ENCODE measurements around the gene REEP2. TPM values are rescaled to one million over a fixed set of nuclear protein-coding genes. Genes with fewer than 3 reads are reported as not detected.

Gene REEP2
- total RNA-seq, 4 donors from 2014 or later = 0.77 to 14.1 (median 5.0) TPM

- TF ChIP-seq, protein P1, sequence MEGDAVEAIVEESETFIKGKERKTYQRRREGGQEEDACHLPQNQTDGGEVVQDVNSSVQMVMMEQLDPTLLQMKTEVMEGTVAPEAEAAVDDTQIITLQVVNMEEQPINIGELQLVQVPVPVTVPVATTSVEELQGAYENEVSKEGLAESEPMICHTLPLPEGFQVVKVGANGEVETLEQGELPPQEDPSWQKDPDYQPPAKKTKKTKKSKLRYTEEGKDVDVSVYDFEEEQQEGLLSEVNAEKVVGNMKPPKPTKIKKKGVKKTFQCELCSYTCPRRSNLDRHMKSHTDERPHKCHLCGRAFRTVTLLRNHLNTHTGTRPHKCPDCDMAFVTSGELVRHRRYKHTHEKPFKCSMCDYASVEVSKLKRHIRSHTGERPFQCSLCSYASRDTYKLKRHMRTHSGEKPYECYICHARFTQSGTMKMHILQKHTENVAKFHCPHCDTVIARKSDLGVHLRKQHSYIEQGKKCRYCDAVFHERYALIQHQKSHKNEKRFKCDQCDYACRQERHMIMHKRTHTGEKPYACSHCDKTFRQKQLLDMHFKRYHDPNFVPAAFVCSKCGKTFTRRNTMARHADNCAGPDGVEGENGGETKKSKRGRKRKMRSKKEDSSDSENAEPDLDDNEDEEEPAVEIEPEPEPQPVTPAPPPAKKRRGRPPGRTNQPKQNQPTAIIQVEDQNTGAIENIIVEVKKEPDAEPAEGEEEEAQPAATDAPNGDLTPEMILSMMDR (IDR thresholded peaks at IDR 0.05) = no peak
- no peak for TF ChIP-seq POLR2A (IDR thresholded peaks at IDR 0.05)
- Histone ChIP-seq H3K27me3 (no peaks in the 10 kb centered on the region), H3K4me1 (no peaks in the 10 kb centered on the region), H3K9me3 (no peaks in the 10 kb centered on the region), H3K4me3 (no peak overlapping the region), H3K36me3 (no peaks in the 10 kb centered on the region), H3K27ac (no peak overlapping the region)
- DNase-seq = no peak
- intact Hi-C loops (cut with DNase I; ENCODE audit: low total_unique reads) = no loop called here
Measured at GRCh38 chr5:138454121-138454520, 15.3 kb downstream of the REEP2 start.

DNA sequence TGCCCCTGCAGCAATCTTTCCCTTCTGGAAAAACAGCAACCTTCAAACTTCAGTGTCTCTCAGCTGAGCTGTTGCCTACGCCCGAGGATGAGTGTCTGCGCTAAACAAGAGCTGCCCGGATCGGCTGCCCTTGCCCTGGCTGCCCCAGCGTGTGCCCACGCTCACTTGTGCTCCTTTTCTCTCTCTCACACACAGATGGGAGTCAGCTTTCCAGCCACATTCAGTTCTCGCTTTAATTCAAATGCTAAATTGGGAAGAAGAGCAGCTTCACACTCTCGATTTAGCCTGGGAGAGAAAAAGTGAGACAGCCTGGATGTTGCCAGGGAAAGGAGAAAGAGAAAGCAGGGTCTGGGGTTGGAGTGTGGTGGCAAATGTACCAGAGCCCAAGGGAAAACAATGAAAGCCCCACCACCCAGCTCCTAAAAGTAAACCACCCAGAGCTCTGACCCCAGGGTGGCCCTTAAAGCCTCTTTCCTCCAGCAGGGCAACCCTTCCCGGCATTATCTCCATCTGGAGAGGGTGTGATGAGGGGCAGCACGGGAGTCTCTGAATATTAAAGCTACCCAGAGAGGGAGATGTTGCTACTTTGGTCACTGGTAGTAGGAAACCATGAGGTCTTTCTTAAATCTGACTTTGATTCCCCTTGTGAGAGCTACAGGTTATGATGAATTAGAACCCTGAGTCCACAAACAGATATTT is 16.5 kb downstream of the REEP2 start:
- no peaks in the 10 kb centered on the region for H3K36me3 ChIP-seq
- H3K4me3 ChIP-seq = no peak overlapping the region
- no peak for TF ChIP-seq POLR2A (IDR thresholded peaks at IDR 0.05)
- TF ChIP-seq, protein P1 (IDR thresholded peaks at IDR 0.05) = no peak
- H3K27me3 ChIP-seq = no peaks in the 10 kb centered on the region
- H3K9me3 ChIP-seq = no peaks in the 10 kb centered on the region
- H3K27ac ChIP-seq = no peak overlapping the region
- intact Hi-C loops (cut with DNase I; ENCODE audit: low total_unique reads) = no loop called here
- DNase-seq = no peak
- no peaks in the 10 kb centered on the region for H3K4me1 ChIP-seq

GRCh38 chr5:138457531-138458275 is 18.8 kb downstream of the REEP2 start:
- Histone ChIP-seq H3K4me1 (no peaks in the 10 kb centered on the region), H3K36me3 (no peaks in the 10 kb centered on the region), H3K27me3 (no peaks in the 10 kb centered on the region), H3K27ac (no peak overlapping the region), H3K9me3 (no peaks in the 10 kb centered on the region), H3K4me3 (no peak overlapping the region)
- TF ChIP-seq, protein P1 (IDR thresholded peaks at IDR 0.05) = no peak
- TF ChIP-seq POLR2A (IDR thresholded peaks at IDR 0.05) = no peak
- intact Hi-C loops (cut with DNase I; ENCODE audit: low total_unique reads) = no loop called here
- DNase-seq = no peak

GRCh38 chr5:138458384-138458783 is 19.5 kb downstream of the REEP2 start:
- no peak overlapping the region for H3K4me3 ChIP-seq

More at GRCh38 chr5:138458384-138458783, 19.5 kb downstream of the REEP2 start:
- H3K36me3 ChIP-seq = no peaks in the 10 kb centered on the region
- no peak overlapping the region for H3K27ac ChIP-seq
- TF ChIP-seq, protein P1 (IDR thresholded peaks at IDR 0.05) = no peak
- TF ChIP-seq POLR2A (IDR thresholded peaks at IDR 0.05) = no peak
- H3K9me3 ChIP-seq = no peaks in the 10 kb centered on the region
- no peaks in the 10 kb centered on the region for H3K4me1 ChIP-seq
- intact Hi-C loops (cut with DNase I; ENCODE audit: low total_unique reads) = no loop called here
- no peaks in the 10 kb centered on the region for H3K27me3 ChIP-seq
- no peak for DNase-seq

Measured in uterus (tissue), 4 donors.